HepG2 (cell line): Measurements from ENCODE around the gene TH. TPM values are rescaled to one million over a fixed set of nuclear protein-coding genes. Genes with fewer than 3 reads are reported as not detected.

Experiments used
- AFF4 ChIP-seq: sonication (generic); formaldehyde crosslinking; IDR thresholded peaks from 2 replicates; pipeline ENCODE4 v1.4.0; 2020; ENCODE audit warnings: missing genetic modification reagents
- CBX2 ChIP-seq, 2 experiments: fragments of 200-600 bp in 1 of 2; sonication (generic); formaldehyde crosslinking in 1 of 2; IDR thresholded peaks; 2 replicates each; pipeline versions ENCODE4 v1.7.0 to v1.8.1; 2018 to 2022; ENCODE audit warnings: low read depth in 2 of 2, low read length in 1 of 2, mild to moderate bottlenecking in 1 of 2, missing genetic modification reagents in 1 of 2
- GABPB1 ChIP-seq: IDR thresholded peaks from 2 replicates; pipeline ENCODE4 v1.6.1; 2016; ENCODE audit warnings: mild to moderate bottlenecking, missing genetic modification reagents, moderate library complexity, missing compliant biosample characterization
- KLF13 ChIP-seq: sonication (generic); formaldehyde crosslinking; IDR thresholded peaks from 2 replicates; pipeline ENCODE4 v1.4.0; 2020; ENCODE audit warnings: mild to moderate bottlenecking, missing genetic modification reagents
- MTF1 ChIP-seq: sonication (generic); formaldehyde crosslinking; IDR thresholded peaks from 2 replicates; pipeline ENCODE4 v1.5.0; 2020; ENCODE audit warnings: missing genetic modification reagents
- NCOA5 ChIP-seq: sonication (generic); formaldehyde crosslinking; IDR thresholded peaks from 2 replicates; pipeline ENCODE4 v1.4.0; 2020; ENCODE audit warnings: missing genetic modification reagents
- POLR2AphosphoS2 ChIP-seq: IDR thresholded peaks from 2 replicates; pipeline ENCODE4 v1.6.1; 2011; ENCODE audit warnings: low read depth, low read length, improper control_type of control experiment
- POLR2G ChIP-seq: fragments of 200-400 bp; formaldehyde crosslinking; IDR thresholded peaks from 2 replicates; pipeline ENCODE4 v1.6.1; 2018; ENCODE audit warnings: mild to moderate bottlenecking, low read depth, low read length, moderate library complexity
- TCF12 ChIP-seq, 2 experiments: fragments of 450-650 bp in 1 of 2; sonication (generic) in 1 of 2; formaldehyde crosslinking in 1 of 2; IDR thresholded peaks; 2 replicates each; pipeline versions ENCODE4 v1.6.1 to v1.8.0; 2017 to 2022; ENCODE audit warnings: antibody characterized with exemption in 1 of 2, mild to moderate bottlenecking in 1 of 2, missing genetic modification reagents in 1 of 2, moderate library complexity in 1 of 2
- ZFAT ChIP-seq: sonication (generic); formaldehyde crosslinking; conservative IDR thresholded peaks from 2 replicates; pipeline ENCODE4 v1.8.1; 2023; ENCODE audit warnings: missing genetic modification reagents, inconsistent platforms
- ZFY ChIP-seq: sonication (generic); formaldehyde crosslinking; IDR thresholded peaks from 2 replicates; pipeline ENCODE4 v1.4.0; 2020; ENCODE audit warnings: missing genetic modification reagents
- ZNF367 ChIP-seq: sonication (generic); formaldehyde crosslinking; IDR thresholded peaks from 2 replicates; pipeline ENCODE4 v1.4.0; 2020; ENCODE audit warnings: missing genetic modification reagents, borderline replicate concordance
- ZNF710 ChIP-seq: sonication (generic); formaldehyde crosslinking; IDR thresholded peaks from 2 replicates; pipeline ENCODE4 v1.5.0; 2020; ENCODE audit warnings: mild to moderate bottlenecking, missing genetic modification reagents, borderline replicate concordance
- ZSCAN22 ChIP-seq: sonication (generic); formaldehyde crosslinking; IDR thresholded peaks from 2 replicates; pipeline ENCODE4 v1.4.0; 2020; ENCODE audit warnings: mild to moderate bottlenecking, missing genetic modification reagents
- ZXDC ChIP-seq: sonication (generic); formaldehyde crosslinking; IDR thresholded peaks from 2 replicates; pipeline ENCODE4 v1.5.0; 2020; ENCODE audit warnings: mild to moderate bottlenecking, missing genetic modification reagents
- polyA plus RNA-seq, 8 experiments: library from polyadenylated mRNA; depleted of rRNA in 3 of 8; stranded (reverse) in 7 of 8; unstranded in 1 of 8; fragments of >200 nt; fragmentation: Illumina TruSeq in 4 of 8; extraction: Trizol in 4 of 8; gene quantifications; 2 replicates each; pipeline versions ENCODE4 v1.2.1 to v1.2.3, GENCODE V29; 2011 to 2016; ENCODE audit warnings: low read depth in 4 of 8, missing spikeins in 1 of 8, mixed read lengths in 1 of 8; ENCODE audit not compliant: insufficient read depth in 1 of 8
- total RNA-seq, 5 experiments: library from RNA; depleted of rRNA; stranded (reverse); fragments of >200 nt; fragmentation: Illumina TruSeq; extraction: Trizol; gene quantifications; 2 replicates each; pipeline ENCODE4 v1.2.3, GENCODE V29; 2016; ENCODE audit warnings: low read depth in 1 of 5

Gene TH
- total and polyA plus RNA-seq, 2 of the 13 experiments (the other 11 are each of a cell fraction or from before 2014, with no cell fraction given): 0.36 TPM; not detected in 1

- TF ChIP-seq AFF4 (CRISPR knock-in tag) (0 out of 2 replicates have a peak, but pooled peaks have one; percentile 17), TCF12 (IDR thresholded peaks at IDR 0.05) (no peak), TCF12 (CRISPR knock-in tag; IDR thresholded peaks at IDR 0.05) (no peak), MTF1 (CRISPR knock-in tag) (no peak), NCOA5 (no peak), ZFAT (CRISPR knock-in tag) (no peak), ZXDC (CRISPR knock-in tag) (no peak; the same call in 1 of the 2 replicates), ZNF367 (CRISPR knock-in tag) (no peak), KLF13 (0 out of 2 replicates have a peak, but pooled peaks have one; percentile 47), GABPB1 (CRISPR knock-in tag) (no peak), ZFY (0 out of 2 replicates have a peak, but pooled peaks have one; percentile 5), POLR2AphosphoS2 (no peak), ZNF710 (CRISPR knock-in tag) (no peak), POLR2G (no peak; the same call in 1 of the 2 replicates), CBX2 (IDR thresholded peaks at IDR 0.05; ENCODE audit: low read depth, low read length) (no peak), CBX2 (CRISPR knock-in tag; IDR thresholded peaks at IDR 0.05; ENCODE audit: low read depth) (no peak), ZSCAN22 (CRISPR knock-in tag) (no peak)
Measured at GRCh38 chr11:2131371-2132236, 40.0 kb downstream of the TH start (continued).
